AG09319 (cell line): ENCODE measurements around the gene SLC5A10.
"Not testable (repeated sequence)": the region's sequence is repeated elsewhere in the genome, so short reads cannot be mapped to it uniquely, and the experiment has no call there.

ENCODE experiments used
- DNase-seq: peaks from one replicate; pipeline ENCODE4 v3.0.0-alpha.2; 2010; ENCODE audit warnings: low read depth; ENCODE audit errors: extremely low read depth
- CTCF ChIP-seq: IDR thresholded peaks from 2 replicates; pipeline ENCODE4 v1.5.1; 2011; ENCODE audit warnings: low read depth, mild to moderate bottlenecking, inconsistent platforms, low read length, moderate library complexity

Gene SLC5A10

GRCh38 chr17:19017401-19017800, 65.4 kb downstream of the SLC5A10 start:
- TF ChIP-seq CTCF = no peak
- no peak for DNase-seq

- TF ChIP-seq CTCF = no peak
- DNase-seq = no peak
Observed at GRCh38 chr17:19017804-19018599, 66.0 kb downstream of the SLC5A10 start.

- no peak for DNase-seq
- no peak for TF ChIP-seq CTCF
Observed at GRCh38 chr17:19018600-19018950, 66.6 kb downstream of the SLC5A10 start.

GRCh38 chr17:19019041-19019941, 67.3 kb downstream of the SLC5A10 start:
- DNase-seq = no peak

GRCh38 chr17:19020016-19020415, 68.1 kb downstream of the SLC5A10 start:
- TF ChIP-seq CTCF = no peak
- no peak for DNase-seq

More at GRCh38 chr17:19019041-19019941, 67.3 kb downstream of the SLC5A10 start:
- no peak for TF ChIP-seq CTCF

GRCh38 chr17:19021011-19021621, 69.2 kb downstream of the SLC5A10 start:
- DNase-seq = not testable (repeated sequence)

- TF ChIP-seq CTCF = no peak
- DNase-seq = no peak
Observed at GRCh38 chr17:19021622-19022083, 69.7 kb downstream of the SLC5A10 start.
